CD4-positive, alpha-beta T cell treated with Interleukin-2 at 100 ng/mL for 4 hours (primary cell): ENCODE measurements around the gene EPO.
"Not testable (repeated sequence)": the region's sequence is repeated elsewhere in the genome, so short reads cannot be mapped to it uniquely, and the experiment has no call there.

Experiments used
- DNase-seq: peaks from one replicate; pipeline ENCODE4 v3.0.0-alpha.2; 2020; ENCODE audit warnings: low spot score

The EPO gene

GRCh38 chr7:100683659-100684533 lies 36.4 kb upstream of the EPO start:
- no peak for DNase-seq

GRCh38 chr7:100684534-100685042 lies 35.7 kb upstream of the EPO start:
- no peak for DNase-seq

DNA sequence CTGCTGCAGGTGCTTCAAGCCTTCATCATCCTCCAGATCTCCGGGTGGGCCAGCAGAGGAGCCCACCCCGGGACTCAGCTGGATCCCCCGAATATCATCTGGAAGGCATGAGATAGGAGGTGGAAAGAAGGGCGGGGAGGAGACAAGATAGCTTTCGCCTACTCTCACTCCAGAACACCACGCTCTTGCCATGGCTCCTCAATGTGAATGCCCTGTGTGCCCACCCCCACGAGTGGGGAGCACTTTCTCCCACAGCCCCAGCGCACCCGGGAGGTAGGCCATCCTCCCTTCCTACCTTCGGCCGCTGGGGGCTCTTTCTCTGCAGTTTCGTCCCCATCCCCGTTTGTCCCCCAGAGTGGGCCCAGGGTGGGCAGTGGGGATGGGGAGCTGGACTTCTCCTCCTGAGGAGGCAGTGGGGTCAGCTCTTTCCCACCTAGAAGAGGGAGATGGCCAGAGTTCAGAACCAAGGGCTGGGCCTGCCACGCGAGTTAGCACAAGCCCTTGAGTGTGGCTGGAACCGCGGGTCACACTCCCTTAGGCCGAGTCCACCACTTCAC lies 35.1 kb upstream of the EPO start:
- DNase-seq = no peak

DNA sequence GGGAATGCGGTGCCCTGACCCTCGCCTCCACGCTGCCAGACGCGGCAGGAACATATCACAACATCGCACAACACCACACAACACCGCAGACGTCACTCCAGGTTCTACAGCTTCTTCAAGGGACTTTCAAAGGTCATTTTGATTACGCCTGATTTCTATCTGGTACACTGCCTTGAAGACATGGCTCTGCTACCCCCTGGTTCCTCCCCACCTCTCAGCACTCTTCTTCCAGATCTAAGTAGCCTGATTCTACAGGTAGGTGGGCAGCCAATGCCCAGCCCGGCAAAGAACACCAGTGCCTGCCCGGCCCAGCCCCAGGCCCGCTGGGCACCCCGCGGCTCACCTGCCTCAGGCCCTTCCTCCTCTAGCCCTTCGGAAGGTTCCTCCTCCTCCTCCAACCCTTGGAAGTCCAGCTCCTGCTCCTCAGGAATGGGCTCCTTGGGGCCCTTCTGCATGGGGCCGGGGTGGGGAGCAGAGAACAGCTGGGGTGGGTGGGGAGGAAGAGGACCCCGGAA lies 34.6 kb upstream of the EPO start:
- DNase-seq = no peak

DNA sequence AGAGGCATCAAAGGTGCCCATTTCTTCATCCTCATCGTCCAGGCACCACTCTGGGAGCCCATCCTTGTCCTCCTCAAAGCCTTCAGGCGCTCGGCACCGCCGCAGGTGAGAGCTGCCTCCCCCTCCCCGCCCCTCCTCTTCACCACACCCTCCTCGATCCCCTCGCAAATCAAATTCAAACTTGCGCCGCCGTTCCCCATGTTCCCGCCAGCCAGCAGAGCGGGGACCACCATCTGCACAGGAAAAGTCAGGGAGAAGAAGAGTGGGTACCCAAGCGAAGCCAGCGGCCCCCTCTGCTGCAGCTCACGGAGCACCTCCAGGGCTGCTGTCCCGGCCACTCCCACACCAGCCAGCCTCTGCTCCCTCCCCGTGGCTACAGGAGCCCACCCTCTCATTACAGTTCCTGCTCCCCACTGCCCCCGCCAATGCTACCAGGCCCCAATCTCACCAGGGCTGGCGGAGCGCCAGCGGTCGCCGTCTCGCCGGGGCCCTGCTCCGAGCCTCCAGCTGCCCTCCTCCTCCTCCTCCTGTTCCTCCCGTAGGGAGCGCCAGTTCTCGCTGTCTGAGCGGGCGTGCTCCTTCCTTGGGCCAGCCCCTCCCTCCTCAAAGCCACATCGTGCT lies 34.0 kb upstream of the EPO start:
- DNase-seq = no peak

- DNase-seq = no peak
Measured at GRCh38 chr7:100686822-100687211, 33.5 kb upstream of the EPO start.

DNA sequence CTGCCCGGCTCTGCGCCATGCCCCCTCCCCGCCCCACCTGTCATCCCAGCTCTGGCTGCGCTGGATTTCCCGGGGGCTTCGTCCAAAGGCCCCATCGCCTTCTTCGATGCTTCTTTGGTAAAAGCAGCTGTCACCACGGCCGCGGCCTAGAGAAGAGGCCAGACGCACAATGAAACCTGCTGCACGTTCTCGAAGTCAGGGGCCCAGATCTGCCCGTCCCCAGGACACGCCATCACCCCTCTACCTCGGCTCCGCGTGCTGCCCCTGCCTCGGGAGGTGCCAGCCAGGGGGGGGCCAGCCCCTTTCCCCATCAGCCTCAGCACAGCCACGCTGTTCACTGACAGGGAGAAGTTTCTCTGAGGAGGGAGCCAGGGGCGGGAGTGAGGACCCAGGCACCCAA lies 33.0 kb upstream of the EPO start:
- no peak for DNase-seq

- no peak for DNase-seq
Measured at GRCh38 chr7:100687751-100688300, 32.4 kb upstream of the EPO start.

- no peak for DNase-seq
Measured at GRCh38 chr7:100688326-100688860, 31.9 kb upstream of the EPO start.

GRCh38 chr7:100689230-100690135 lies 30.8 kb upstream of the EPO start:
- DNase-seq = no peak

DNA sequence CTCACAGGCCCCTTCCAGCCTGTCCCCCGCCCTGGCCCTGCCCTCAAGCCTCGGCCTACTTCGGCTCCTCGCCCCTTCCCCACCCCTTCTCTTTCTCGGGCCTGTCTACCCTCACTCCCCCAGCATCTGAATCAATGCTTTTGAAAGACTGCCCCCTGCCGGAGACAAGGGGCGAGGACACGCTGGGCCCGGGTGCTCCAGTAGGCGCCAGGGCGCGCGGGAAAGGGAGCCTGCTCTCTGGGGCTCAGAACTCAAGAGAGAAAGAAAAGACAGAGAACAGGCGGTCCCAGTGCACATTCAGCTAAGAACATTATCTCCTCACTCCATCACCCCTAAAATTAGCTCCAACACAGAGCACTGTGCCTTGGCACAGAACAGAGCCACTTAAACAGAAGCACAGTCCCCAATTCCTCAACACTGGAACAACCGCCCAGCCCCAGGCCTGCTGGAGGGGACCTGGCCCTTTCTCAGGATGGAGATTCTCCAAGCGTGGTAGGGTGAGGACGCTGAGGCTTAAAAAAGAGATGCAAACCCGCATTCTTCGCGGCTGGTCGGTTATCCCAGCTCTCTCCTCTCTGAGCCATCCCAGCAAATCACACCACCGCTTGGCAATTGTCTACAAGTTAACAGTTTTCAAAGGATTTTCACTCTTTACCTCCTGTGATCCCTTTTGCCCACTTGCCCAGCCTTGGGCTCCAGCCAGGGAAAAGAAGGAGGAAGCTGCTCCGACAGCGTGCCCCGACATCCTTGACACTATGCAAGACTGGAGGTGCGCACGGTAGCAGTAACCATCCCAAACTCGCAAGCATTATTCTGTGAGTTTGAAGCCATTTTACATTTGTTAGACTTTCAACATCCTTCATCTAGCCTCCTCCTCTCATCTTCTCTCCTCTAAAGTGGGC lies 28.3 kb upstream of the EPO start:
- peak; percentile 85 for DNase-seq

DNA sequence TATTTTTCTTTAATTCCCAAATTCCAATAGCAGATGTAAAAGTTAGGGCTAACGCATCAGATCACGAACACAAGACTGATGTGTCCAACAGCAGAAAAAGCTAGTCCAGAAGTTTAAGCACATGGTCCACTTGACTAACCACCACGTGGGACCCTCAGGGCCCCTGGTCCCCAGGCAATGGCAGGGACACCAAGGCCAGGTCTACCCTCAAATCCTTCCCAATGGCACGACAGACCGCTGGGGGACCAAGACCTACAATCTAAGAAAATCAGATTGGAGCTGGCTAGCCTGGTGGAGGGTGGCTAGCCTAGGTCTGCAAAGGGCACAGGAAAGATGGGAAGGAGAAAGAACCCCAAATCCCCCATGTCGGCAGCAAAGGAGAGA lies 27.7 kb upstream of the EPO start:
- DNase-seq = no peak

GRCh38 chr7:100693312-100694097 lies 26.8 kb upstream of the EPO start:
- DNase-seq = no peak

DNA sequence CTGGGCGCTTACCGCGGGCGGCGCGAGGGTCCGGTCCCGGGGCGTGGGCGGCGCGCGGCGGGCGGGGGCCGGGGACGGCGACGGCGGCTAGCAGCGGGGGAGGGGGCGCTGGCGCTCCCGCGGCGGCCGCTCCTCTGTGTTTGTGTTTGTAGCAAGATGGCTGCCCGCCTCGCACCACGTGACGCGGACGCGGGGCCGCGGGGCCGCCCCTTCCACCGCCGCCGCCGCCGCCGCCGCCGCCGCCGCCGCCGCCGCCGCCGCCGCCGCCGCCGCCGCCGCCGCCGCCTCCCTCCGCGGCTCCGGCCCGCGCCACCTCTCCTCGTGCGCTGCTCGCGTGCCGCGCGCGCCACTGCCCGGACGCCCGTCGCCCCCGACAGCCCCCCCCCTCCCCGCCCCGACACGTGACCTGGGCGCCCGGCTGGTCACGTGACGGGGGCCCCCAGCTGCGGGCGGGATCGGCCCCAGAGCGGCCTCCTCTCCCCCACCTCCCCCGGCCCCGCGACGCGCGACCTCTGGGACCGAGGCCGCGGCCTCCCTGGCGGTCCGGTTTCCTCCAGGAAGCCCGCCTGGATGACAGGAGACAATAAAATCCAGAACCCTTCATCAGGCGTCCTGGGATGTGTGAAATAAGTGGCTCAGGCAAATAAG lies 26.0 kb upstream of the EPO start, which contains the start of gene GIGYF1:
GIGYF1 (minus strand) TSS at position 153 of the 648 bp plus-strand sequence. CDS start 6,012 bp downstream, outside the sequence.
- peak; percentile 63 for DNase-seq

DNA sequence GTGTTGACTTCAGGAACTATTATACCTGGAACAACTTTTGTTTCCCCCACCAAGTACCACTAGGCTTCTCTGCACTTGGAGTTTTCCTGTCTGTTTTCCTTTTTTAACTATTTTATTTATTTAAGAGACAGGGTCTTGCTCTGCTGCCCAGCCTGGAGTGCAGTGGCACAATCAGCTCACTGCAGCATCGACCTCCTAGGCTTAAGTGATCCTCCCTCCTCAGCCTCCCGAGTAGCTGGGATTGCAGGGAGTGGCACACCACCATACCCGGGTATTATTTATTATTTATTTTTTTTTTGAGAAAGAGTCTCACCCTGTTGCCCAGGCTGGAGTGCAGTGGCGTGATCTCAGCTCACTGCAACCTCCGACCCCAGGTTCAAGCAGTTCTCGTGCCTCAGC lies 24.1 kb upstream of the EPO start:
- no peak for DNase-seq

DNA sequence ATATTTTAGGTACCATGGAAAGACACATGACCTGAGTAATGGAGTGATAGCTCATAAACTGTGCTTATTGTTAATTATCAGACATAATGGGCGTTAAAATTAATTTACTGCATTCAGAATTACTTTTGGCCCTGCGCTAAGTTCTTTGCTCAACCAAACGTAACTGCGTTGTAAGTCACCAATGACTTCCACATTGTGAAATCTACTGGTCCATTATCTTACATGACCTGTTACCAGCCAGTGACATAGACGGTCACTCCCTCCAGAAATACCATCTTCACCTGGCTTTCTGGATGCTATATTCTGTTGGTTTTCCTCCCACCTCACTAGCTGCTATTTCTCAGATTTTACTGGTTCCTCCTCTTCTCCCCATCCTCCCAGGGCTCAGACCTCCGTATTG lies 21.2 kb upstream of the EPO start:
- no peak for DNase-seq

GRCh38 chr7:100701089-100701488 lies 19.2 kb upstream of the EPO start:
- DNase-seq = not testable (repeated sequence)

GRCh38 chr7:100705320-100705752 lies 14.9 kb upstream of the EPO start:
- peak; percentile 75 for DNase-seq
